Liver (tissue), 9 donors: ENCODE measurements around the gene ZNF100. TPM values are rescaled to one million over a fixed set of nuclear protein-coding genes. Genes with fewer than 3 reads are reported as not detected.
A peak's percentile ranks its signal among the peaks of the same experiment; 100 is the strongest.

Experiments used
- DNase-seq: peaks from one replicate; pipeline ENCODE4 v3.0.0-alpha.2; 2017; ENCODE audit warnings: low spot score
- H3K27ac ChIP-seq, 2 donors: one replicate each; pipeline ENCODE4 v1.7.0; 2013; ENCODE audit warnings: inconsistent platforms in 2 of 2, low read length in 2 of 2, control low read depth in 1 of 2, low read depth in 1 of 2, mild to moderate bottlenecking in 1 of 2
- H3K27me3 ChIP-seq, 4 donors: one replicate each; pipeline versions ENCODE4 v1.6.1 to v1.7.0; 2013; ENCODE audit warnings: low read length in 3 of 4, inconsistent platforms in 1 of 4, mild to moderate bottlenecking in 1 of 4, moderate library complexity in 1 of 4; ENCODE audit not compliant: control insufficient read depth in 4 of 4, insufficient read depth in 4 of 4
- H3K36me3 ChIP-seq, 4 donors: one replicate each; pipeline versions ENCODE4 v1.6.1 to v1.7.0; 2013; ENCODE audit warnings: low read length in 3 of 4, mild to moderate bottlenecking in 3 of 4, low read depth in 1 of 4, moderate library complexity in 1 of 4; ENCODE audit not compliant: control insufficient read depth in 4 of 4, insufficient read depth in 3 of 4
- H3K4me1 ChIP-seq, 4 donors: one replicate each; pipeline versions ENCODE4 v1.6.1 to v1.7.0; 2013; ENCODE audit warnings: low read length in 3 of 4, mild to moderate bottlenecking in 3 of 4, moderate library complexity in 1 of 4; ENCODE audit not compliant: control insufficient read depth in 4 of 4, insufficient read depth in 4 of 4
- H3K4me3 ChIP-seq, 3 donors: one replicate each; pipeline versions ENCODE4 v1.6.1 to v1.7.0; 2013; ENCODE audit warnings: low read length in 3 of 3, control low read depth in 1 of 3, low read depth in 1 of 3, mild to moderate bottlenecking in 1 of 3
- H3K9ac ChIP-seq, 2 donors: one replicate each; pipeline ENCODE4 v1.7.0; 2013; ENCODE audit warnings: low read length in 2 of 2, mild to moderate bottlenecking in 2 of 2, moderate library complexity in 2 of 2, control low read depth in 1 of 2, low read depth in 1 of 2
- H3K9me3 ChIP-seq, 4 donors: one replicate each; pipeline versions ENCODE4 v1.6.1 to v1.7.0; 2013; ENCODE audit warnings: low read length in 3 of 4; ENCODE audit not compliant: control insufficient read depth in 4 of 4
- EGR1 ChIP-seq, 2 donors: IDR thresholded peaks; 2 replicates each; pipeline ENCODE4 v1.6.1; 2016 to 2018; ENCODE audit warnings: antibody characterized with exemption in 2 of 2, low read depth in 2 of 2
- FOXA1 ChIP-seq: IDR thresholded peaks from 2 replicates; pipeline ENCODE4 v1.6.1; 2016; ENCODE audit warnings: antibody characterized with exemption
- FOXA2 ChIP-seq: IDR thresholded peaks from 2 replicates; pipeline ENCODE4 v1.6.1; 2016; ENCODE audit warnings: antibody characterized with exemption
- GABPA ChIP-seq, 2 donors: IDR thresholded peaks in 1 of 2; conservative IDR thresholded peaks in 1 of 2; 2 replicates each; pipeline ENCODE4 v1.6.1; 2016; ENCODE audit warnings: antibody characterized with exemption in 2 of 2, mild to moderate bottlenecking in 1 of 2, moderate library complexity in 1 of 2
- HNF4A ChIP-seq, 2 donors: conservative IDR thresholded peaks; 2 replicates each; pipeline ENCODE4 v1.6.1; 2016; ENCODE audit warnings: antibody characterized with exemption in 2 of 2, mild to moderate bottlenecking in 2 of 2
- HNF4G ChIP-seq: IDR thresholded peaks from 2 replicates; pipeline ENCODE4 v1.6.1; 2016; ENCODE audit warnings: antibody characterized with exemption
- JUND ChIP-seq, 2 donors: IDR thresholded peaks; 2 replicates each; pipeline ENCODE4 v1.6.1; 2016; ENCODE audit warnings: antibody characterized with exemption in 2 of 2
- NR2F2 ChIP-seq: IDR thresholded peaks from 2 replicates; pipeline ENCODE4 v1.6.1; 2016; ENCODE audit warnings: antibody characterized with exemption
- RAD21 ChIP-seq, 2 donors: IDR thresholded peaks; 2 replicates each; pipeline ENCODE4 v1.6.1; 2016; ENCODE audit warnings: antibody characterized with exemption in 2 of 2, mild to moderate bottlenecking in 2 of 2
- RXRA ChIP-seq, 2 donors: IDR thresholded peaks; 2 replicates each; pipeline ENCODE4 v1.6.1; 2017 to 2018; ENCODE audit warnings: antibody characterized with exemption in 2 of 2, mild to moderate bottlenecking in 1 of 2
- SP1 ChIP-seq: IDR thresholded peaks from 2 replicates; pipeline ENCODE4 v1.6.1; 2018; ENCODE audit warnings: antibody characterized with exemption, mild to moderate bottlenecking
- TAF1 ChIP-seq: conservative IDR thresholded peaks from 2 replicates; pipeline ENCODE4 v1.6.1; 2016; ENCODE audit warnings: antibody characterized with exemption, mild to moderate bottlenecking
- YY1 ChIP-seq: IDR thresholded peaks from 2 replicates; pipeline ENCODE4 v1.6.1; 2016; ENCODE audit warnings: antibody characterized with exemption, mild to moderate bottlenecking
- WGBS: extraction: QIAGEN DNeasy Blood & Tissue Kit; methylation state at CpG from one replicate; pipeline ENCODE4 v1.1.7; 2013; 5-methylcytosine and 5-hydroxymethylcytosine counted together
- polyA plus RNA-seq, 2 donors: library from polyadenylated mRNA; stranded (reverse) in 1 of 2; unstranded in 1 of 2; fragments of 200-250 nt in 1 of 2; fragments of >200 nt in 1 of 2; fragmentation: Nextera tagmentation in 1 of 2; extraction: Ambion mirVana in 1 of 2; gene quantifications; one replicate each; pipeline versions ENCODE4 v1.2.1 to v1.2.3, GENCODE V29; 2013 to 2015
- total RNA-seq, 2 donors: library from RNA; depleted of rRNA; stranded (reverse); fragments of >200 nt; gene quantifications; one replicate each; pipeline ENCODE4 v1.2.3, GENCODE V29; 2014
- TF ChIP-seq, protein P1 (sequence below): IDR thresholded peaks from 2 replicates; pipeline ENCODE4 v1.6.1; 2016; ENCODE audit warnings: antibody characterized with exemption
- TF ChIP-seq, protein P2 (sequence below): IDR thresholded peaks from 2 replicates; pipeline ENCODE4 v1.6.1; 2016; ENCODE audit warnings: antibody characterized with exemption, mild to moderate bottlenecking
- TF ChIP-seq, protein P3 (sequence below): fragments of 150-350 bp; IDR thresholded peaks from 2 replicates; pipeline ENCODE4 v1.5.1; 2017; ENCODE audit warnings: improper control_type of control experiment, low read depth, low read length; ENCODE audit not compliant: missing input control
- TF ChIP-seq, protein P4 (sequence below): IDR thresholded peaks from 2 replicates; pipeline ENCODE4 v1.6.1; 2016; ENCODE audit warnings: antibody characterized with exemption
- TF ChIP-seq, protein P5 (sequence below): IDR thresholded peaks from 2 replicates; pipeline ENCODE4 v1.6.1; 2016; ENCODE audit warnings: antibody characterized with exemption
- donor health status: healthy.
- donor health status: healthy.
- donor health status: healthy.
- donor health status: healthy.
- donor health status: healthy.

Gene ZNF100
- 1 to 10 TPM; 1.9 to 6.1 TPM for total RNA-seq
- under 1 TPM; 0.51 to 0.94 TPM for polyA plus RNA-seq

DNA sequence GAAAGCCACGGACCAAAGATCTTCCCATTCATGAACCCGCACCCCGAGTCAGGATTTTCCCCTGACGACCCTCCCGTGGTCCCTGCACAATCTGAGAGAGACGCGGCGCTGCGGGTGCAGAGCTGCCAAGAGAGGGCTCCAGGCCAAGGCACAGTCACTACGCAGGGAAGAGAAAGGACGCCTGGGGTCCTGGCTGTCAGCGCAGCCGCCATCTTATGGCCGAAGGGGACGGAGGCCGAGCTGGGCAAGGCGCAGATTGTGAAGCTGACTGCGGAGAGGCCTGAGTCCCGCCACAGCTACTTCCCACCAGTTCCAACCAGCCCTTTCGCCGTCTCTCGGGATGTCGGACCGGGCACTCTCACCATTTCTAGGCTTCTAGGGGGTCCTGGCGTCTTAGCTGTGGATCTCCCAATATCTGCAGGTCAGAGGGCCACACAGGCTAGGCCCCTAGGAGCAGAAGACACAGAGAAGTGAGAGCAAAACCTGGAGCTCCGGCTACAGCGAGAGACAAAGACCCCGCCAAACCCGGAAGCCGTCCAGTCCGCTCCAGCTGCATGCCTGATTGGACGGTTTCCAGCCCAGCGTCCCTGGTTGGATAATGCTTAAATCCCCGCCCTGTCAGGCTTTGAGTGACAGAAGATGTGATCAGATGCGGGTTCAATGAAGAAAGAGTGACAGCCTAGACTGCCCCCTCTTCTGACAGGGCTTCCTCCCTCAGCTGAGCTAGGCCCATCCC is at the start of gene ZNF100:
Gene ZNF100, minus strand, starts transcription at position 515 of the 736 bp plus-strand sequence. Its CDS starts 150 bp downstream, at position 365.
- peak within 1 kb of the TSS; percentile 77 to 95 (median 95) for H3K4me3 ChIP-seq
- H3K27ac ChIP-seq: peak within 1 kb of the TSS; percentile 29 to 63
- peak; percentile 91 for DNase-seq
- no peaks in the 10 kb centered on the region for H3K9me3 ChIP-seq
- H3K4me1 ChIP-seq: peaks cover 0 to 2% (median 0%) of the 10 kb centered on the region in 4 donors
- peaks cover 0 to 12% (median 3%) of the 10 kb centered on the region in 4 donors for H3K36me3 ChIP-seq
- H3K9ac ChIP-seq: peak within 1 kb of the TSS; percentile 72 to 73
- no peaks in the 10 kb centered on the region for H3K27me3 ChIP-seq
- under 1% methylated on average over 35 of the region's 35 CpGs for WGBS
- TF ChIP-seq, protein P1, sequence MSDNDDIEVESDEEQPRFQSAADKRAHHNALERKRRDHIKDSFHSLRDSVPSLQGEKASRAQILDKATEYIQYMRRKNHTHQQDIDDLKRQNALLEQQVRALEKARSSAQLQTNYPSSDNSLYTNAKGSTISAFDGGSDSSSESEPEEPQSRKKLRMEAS: no peak
- no peak for TF ChIP-seq HNF4A (conservative IDR thresholded peaks at IDR 0.05)
- TF ChIP-seq GABPA (IDR thresholded peaks at IDR 0.05 in 1 of 2, conservative IDR thresholded peaks at IDR 0.05 in 1 of 2): peak; percentile 42 to 70
- peak in 1 of 2 donors; percentile 8 for TF ChIP-seq RAD21 (IDR thresholded peaks at IDR 0.05)
- TF ChIP-seq, protein P2, sequence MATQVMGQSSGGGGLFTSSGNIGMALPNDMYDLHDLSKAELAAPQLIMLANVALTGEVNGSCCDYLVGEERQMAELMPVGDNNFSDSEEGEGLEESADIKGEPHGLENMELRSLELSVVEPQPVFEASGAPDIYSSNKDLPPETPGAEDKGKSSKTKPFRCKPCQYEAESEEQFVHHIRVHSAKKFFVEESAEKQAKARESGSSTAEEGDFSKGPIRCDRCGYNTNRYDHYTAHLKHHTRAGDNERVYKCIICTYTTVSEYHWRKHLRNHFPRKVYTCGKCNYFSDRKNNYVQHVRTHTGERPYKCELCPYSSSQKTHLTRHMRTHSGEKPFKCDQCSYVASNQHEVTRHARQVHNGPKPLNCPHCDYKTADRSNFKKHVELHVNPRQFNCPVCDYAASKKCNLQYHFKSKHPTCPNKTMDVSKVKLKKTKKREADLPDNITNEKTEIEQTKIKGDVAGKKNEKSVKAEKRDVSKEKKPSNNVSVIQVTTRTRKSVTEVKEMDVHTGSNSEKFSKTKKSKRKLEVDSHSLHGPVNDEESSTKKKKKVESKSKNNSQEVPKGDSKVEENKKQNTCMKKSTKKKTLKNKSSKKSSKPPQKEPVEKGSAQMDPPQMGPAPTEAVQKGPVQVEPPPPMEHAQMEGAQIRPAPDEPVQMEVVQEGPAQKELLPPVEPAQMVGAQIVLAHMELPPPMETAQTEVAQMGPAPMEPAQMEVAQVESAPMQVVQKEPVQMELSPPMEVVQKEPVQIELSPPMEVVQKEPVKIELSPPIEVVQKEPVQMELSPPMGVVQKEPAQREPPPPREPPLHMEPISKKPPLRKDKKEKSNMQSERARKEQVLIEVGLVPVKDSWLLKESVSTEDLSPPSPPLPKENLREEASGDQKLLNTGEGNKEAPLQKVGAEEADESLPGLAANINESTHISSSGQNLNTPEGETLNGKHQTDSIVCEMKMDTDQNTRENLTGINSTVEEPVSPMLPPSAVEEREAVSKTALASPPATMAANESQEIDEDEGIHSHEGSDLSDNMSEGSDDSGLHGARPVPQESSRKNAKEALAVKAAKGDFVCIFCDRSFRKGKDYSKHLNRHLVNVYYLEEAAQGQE: no peak
- no peak for TF ChIP-seq FOXA1
- TF ChIP-seq SP1: peak; percentile 39
- TF ChIP-seq JUND (IDR thresholded peaks at IDR 0.05): peak in 1 of 2 donors; percentile 16
- no peak for TF ChIP-seq EGR1 (IDR thresholded peaks at IDR 0.05; ENCODE audit: low read depth in 2 of 2)
- TF ChIP-seq FOXA2: no peak
- TF ChIP-seq YY1: peak; percentile 96
- peak; percentile 74 for TF ChIP-seq TAF1
- TF ChIP-seq HNF4G: no peak
- no peak for TF ChIP-seq NR2F2
- TF ChIP-seq, protein P3, sequence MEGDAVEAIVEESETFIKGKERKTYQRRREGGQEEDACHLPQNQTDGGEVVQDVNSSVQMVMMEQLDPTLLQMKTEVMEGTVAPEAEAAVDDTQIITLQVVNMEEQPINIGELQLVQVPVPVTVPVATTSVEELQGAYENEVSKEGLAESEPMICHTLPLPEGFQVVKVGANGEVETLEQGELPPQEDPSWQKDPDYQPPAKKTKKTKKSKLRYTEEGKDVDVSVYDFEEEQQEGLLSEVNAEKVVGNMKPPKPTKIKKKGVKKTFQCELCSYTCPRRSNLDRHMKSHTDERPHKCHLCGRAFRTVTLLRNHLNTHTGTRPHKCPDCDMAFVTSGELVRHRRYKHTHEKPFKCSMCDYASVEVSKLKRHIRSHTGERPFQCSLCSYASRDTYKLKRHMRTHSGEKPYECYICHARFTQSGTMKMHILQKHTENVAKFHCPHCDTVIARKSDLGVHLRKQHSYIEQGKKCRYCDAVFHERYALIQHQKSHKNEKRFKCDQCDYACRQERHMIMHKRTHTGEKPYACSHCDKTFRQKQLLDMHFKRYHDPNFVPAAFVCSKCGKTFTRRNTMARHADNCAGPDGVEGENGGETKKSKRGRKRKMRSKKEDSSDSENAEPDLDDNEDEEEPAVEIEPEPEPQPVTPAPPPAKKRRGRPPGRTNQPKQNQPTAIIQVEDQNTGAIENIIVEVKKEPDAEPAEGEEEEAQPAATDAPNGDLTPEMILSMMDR: no peak

DNA sequence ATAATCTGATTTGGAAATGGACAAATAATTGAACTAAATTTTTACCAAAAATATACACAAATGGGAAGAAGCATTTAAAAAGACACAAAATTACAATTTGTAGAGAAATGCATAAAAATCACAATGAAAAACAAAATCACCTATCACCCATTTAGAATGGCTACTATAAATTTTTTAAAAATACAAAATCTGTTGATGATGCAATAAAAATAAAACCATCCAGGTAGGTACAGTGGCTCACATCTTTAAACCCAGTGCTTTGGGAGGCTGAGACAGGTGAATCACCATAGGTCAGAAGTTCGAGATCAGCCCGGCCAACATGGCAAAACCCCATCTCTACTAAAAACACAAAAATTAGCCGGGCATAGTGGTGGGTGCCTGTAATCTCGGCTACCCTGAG is 45.1 kb upstream of the ZNF100 start:
- Histone ChIP-seq H3K4me3 (no peak overlapping the region), H3K9ac (no peak overlapping the region), H3K27me3 (no peaks in the 10 kb centered on the region), H3K4me1 (no peaks in the 10 kb centered on the region), H3K27ac (no peak overlapping the region), H3K36me3 (peaks cover 0 to 18% (median 9%) of the 10 kb centered on the region in 4 donors), H3K9me3 (peaks cover 19 to 49% (median 25%) of the 10 kb centered on the region in 4 donors)
- WGBS: 93% methylated on average over 4 of the region's 4 CpGs
- no peak for TF ChIP-seq FOXA2
- TF ChIP-seq HNF4A (conservative IDR thresholded peaks at IDR 0.05): no peak
- TF ChIP-seq, protein P2: no peak
- TF ChIP-seq, protein P1: no peak
- no peak for TF ChIP-seq EGR1 (IDR thresholded peaks at IDR 0.05; ENCODE audit: low read depth in 2 of 2)
- TF ChIP-seq, protein P4, sequence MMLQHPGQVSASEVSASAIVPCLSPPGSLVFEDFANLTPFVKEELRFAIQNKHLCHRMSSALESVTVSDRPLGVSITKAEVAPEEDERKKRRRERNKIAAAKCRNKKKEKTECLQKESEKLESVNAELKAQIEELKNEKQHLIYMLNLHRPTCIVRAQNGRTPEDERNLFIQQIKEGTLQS: no peak
- TF ChIP-seq, protein P5, sequence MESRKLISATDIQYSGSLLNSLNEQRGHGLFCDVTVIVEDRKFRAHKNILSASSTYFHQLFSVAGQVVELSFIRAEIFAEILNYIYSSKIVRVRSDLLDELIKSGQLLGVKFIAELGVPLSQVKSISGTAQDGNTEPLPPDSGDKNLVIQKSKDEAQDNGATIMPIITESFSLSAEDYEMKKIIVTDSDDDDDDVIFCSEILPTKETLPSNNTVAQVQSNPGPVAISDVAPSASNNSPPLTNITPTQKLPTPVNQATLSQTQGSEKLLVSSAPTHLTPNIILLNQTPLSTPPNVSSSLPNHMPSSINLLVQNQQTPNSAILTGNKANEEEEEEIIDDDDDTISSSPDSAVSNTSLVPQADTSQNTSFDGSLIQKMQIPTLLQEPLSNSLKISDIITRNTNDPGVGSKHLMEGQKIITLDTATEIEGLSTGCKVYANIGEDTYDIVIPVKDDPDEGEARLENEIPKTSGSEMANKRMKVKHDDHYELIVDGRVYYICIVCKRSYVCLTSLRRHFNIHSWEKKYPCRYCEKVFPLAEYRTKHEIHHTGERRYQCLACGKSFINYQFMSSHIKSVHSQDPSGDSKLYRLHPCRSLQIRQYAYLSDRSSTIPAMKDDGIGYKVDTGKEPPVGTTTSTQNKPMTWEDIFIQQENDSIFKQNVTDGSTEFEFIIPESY: no peak
- TF ChIP-seq YY1: no peak
- no peak for TF ChIP-seq NR2F2
- TF ChIP-seq GABPA (IDR thresholded peaks at IDR 0.05 in 1 of 2, conservative IDR thresholded peaks at IDR 0.05 in 1 of 2): no peak
- TF ChIP-seq JUND (IDR thresholded peaks at IDR 0.05): no peak
- TF ChIP-seq TAF1: no peak
- TF ChIP-seq RAD21 (IDR thresholded peaks at IDR 0.05): no peak
- TF ChIP-seq HNF4G: no peak
- TF ChIP-seq FOXA1: no peak
- no peak for TF ChIP-seq SP1
- TF ChIP-seq RXRA (IDR thresholded peaks at IDR 0.05): no peak
- DNase-seq: no peak
